Smooth muscle cell (in vitro differentiated cells): ENCODE measurements around the gene ANKRD50. TPM values are rescaled to one million over a fixed set of nuclear protein-coding genes. Genes with fewer than 3 reads are reported as not detected.

Source experiments
- DNase-seq: peaks from one replicate; lab custom pipeline; 2025; ENCODE audit not compliant: unreplicated experiment; lab: John Stamatoyannopoulos, UW
- H2AFZ ChIP-seq: fragments of 200-600 bp; sonication (generic); 2 replicates; pipeline ENCODE4 v1.6.0; 2016; ENCODE audit warnings: antibody characterized with exemption, low read depth, mild to moderate bottlenecking
- H3F3A ChIP-seq: fragments of 200-600 bp; sonication (generic); 2 replicates; pipeline ENCODE4 v1.6.0; 2017; ENCODE audit warnings: antibody characterized with exemption, low read depth
- H3K27ac ChIP-seq: fragments of 200-600 bp; sonication (generic); 2 replicates; pipeline ENCODE4 v1.5.1; 2016; ENCODE audit warnings: low read depth, mild to moderate bottlenecking
- H3K27me3 ChIP-seq: fragments of 200-600 bp; sonication (generic); 2 replicates; pipeline ENCODE4 v1.6.1; 2016; ENCODE audit warnings: low read depth, mild to moderate bottlenecking
- H3K36me3 ChIP-seq: fragments of 200-600 bp; sonication (generic); 2 replicates; pipeline ENCODE4 v1.5.1; 2016; ENCODE audit warnings: low read depth
- H3K4me1 ChIP-seq: fragments of 200-600 bp; sonication (generic); 2 replicates; pipeline ENCODE4 v1.5.1; 2016; ENCODE audit warnings: low read depth
- H3K4me2 ChIP-seq: fragments of 200-600 bp; sonication (generic); 2 replicates; pipeline ENCODE4 v1.6.0; 2016; ENCODE audit warnings: mild to moderate bottlenecking
- H3K4me3 ChIP-seq: fragments of 200-600 bp; sonication (generic); 2 replicates; pipeline ENCODE4 v1.5.1; 2016; ENCODE audit warnings: mild to moderate bottlenecking
- H3K79me2 ChIP-seq: fragments of 200-600 bp; sonication (generic); 2 replicates; pipeline ENCODE4 v1.6.0; 2016; ENCODE audit warnings: low read depth, mild to moderate bottlenecking
- H3K9ac ChIP-seq: fragments of 200-600 bp; sonication (generic); 2 replicates; pipeline ENCODE4 v1.6.0; 2016; ENCODE audit warnings: low read depth
- H3K9me3 ChIP-seq: fragments of 200-600 bp; sonication (generic); replicated peaks from 2 replicates; pipeline ENCODE4 v1.5.1; 2016; ENCODE audit warnings: low read depth
- H4K20me1 ChIP-seq: fragments of 200-600 bp; sonication (generic); 2 replicates; pipeline ENCODE4 v1.6.0; 2016; ENCODE audit warnings: low read depth
- WGBS: methylation state at CpG from one replicate; pipeline ENCODE4 v1.1.7; 2016; ENCODE audit warnings: low lambda C conversion rate; 5-methylcytosine and 5-hydroxymethylcytosine counted together
- polyA plus RNA-seq: library from polyadenylated mRNA; unstranded; fragments of >200 nt; fragmentation: Nextera tagmentation; extraction: Ambion mirVana; gene quantifications from 2 replicates; pipeline ENCODE4 v1.2.1, GENCODE V29; 2016
- total RNA-seq: library from RNA; depleted of rRNA; stranded (reverse); fragments of >200 nt; gene quantifications from 2 replicates; pipeline ENCODE4 v1.2.3, GENCODE V29; 2014
- TF ChIP-seq, protein P1 (sequence below): fragments of 200-600 bp; sonication (generic); IDR thresholded peaks from 2 replicates; pipeline ENCODE4 v1.5.1; 2017; ENCODE audit warnings: borderline replicate concordance, mild to moderate bottlenecking, antibody characterized with exemption; ENCODE audit not compliant: insufficient read depth, poor library complexity, severe bottlenecking

Gene ANKRD50
- total and polyA plus RNA-seq, 2 experiments from 2014 or later, result 6.0 to 31.1 TPM

DNA sequence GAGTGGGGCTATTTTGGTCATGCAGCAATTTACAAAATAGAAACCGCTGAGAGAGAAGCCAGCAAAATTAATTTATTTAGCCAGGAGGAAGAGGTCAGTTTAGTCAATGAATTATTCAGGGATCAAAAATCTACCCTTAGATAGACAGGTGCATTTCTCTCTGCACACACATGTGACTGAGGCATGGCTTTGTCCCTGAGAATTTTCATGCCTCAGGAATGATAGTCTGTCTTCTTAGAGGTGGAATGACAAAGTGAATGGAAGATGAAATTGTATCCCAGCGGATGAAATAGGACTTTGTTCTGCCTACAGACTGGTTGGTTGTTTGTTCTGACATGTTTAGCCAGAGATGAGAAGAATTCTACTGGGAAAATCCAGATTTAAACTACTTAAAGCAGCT is 46.0 kb downstream of the ANKRD50 start:
- no peak overlapping the region for H2AFZ ChIP-seq
- WGBS, result 90% methylated on average over 2 of the region's 2 CpGs
- TF ChIP-seq, protein P1, sequence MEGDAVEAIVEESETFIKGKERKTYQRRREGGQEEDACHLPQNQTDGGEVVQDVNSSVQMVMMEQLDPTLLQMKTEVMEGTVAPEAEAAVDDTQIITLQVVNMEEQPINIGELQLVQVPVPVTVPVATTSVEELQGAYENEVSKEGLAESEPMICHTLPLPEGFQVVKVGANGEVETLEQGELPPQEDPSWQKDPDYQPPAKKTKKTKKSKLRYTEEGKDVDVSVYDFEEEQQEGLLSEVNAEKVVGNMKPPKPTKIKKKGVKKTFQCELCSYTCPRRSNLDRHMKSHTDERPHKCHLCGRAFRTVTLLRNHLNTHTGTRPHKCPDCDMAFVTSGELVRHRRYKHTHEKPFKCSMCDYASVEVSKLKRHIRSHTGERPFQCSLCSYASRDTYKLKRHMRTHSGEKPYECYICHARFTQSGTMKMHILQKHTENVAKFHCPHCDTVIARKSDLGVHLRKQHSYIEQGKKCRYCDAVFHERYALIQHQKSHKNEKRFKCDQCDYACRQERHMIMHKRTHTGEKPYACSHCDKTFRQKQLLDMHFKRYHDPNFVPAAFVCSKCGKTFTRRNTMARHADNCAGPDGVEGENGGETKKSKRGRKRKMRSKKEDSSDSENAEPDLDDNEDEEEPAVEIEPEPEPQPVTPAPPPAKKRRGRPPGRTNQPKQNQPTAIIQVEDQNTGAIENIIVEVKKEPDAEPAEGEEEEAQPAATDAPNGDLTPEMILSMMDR, result no peak
- no peaks in the 10 kb centered on the region for H3K4me1 ChIP-seq
- H3K9ac ChIP-seq, result no peak overlapping the region
- H3K27ac ChIP-seq, result no peak overlapping the region
- H3F3A ChIP-seq, result no peaks in the 10 kb centered on the region
- H3K27me3 ChIP-seq, result no peaks in the 10 kb centered on the region
- H3K9me3 ChIP-seq, result no peaks in the 10 kb centered on the region
- peaks cover 26% of the 10 kb centered on the region for H3K36me3 ChIP-seq
- no peak overlapping the region for H3K4me3 ChIP-seq
- no peak for DNase-seq
- H4K20me1 ChIP-seq, result peaks cover 6% of the 10 kb centered on the region
- H3K4me2 ChIP-seq, result no peak overlapping the region
- H3K79me2 ChIP-seq, result peaks cover 8% of the 10 kb centered on the region

DNA sequence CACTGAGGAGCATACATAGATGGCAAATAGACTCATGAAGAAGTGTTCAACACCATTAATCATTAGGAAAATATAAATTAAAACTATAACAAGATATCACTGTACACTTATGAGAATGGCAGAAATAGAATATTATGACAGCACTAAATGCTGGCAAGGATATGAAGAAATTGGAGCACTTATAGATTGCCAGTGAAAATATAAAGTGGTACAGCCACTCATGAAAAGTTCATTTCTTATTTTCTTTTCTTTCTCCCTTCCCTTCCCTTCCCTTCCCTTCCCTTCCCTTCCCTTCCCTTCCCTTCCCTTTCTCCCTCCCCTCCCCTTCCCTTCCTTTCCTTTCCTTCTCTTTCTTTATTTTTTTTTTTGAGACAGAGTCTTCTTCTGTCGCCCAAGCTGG is 53.7 kb downstream of the ANKRD50 start:
- Histone ChIP-seq H2AFZ (no peak overlapping the region), H3F3A (no peaks in the 10 kb centered on the region), H3K36me3 (no peaks in the 10 kb centered on the region), H3K9me3 (no peaks in the 10 kb centered on the region), H3K79me2 (no peaks in the 10 kb centered on the region), H3K4me1 (no peaks in the 10 kb centered on the region), H3K4me3 (no peak overlapping the region), H3K27ac (no peak overlapping the region), H3K27me3 (no peaks in the 10 kb centered on the region), H3K9ac (no peak overlapping the region), H3K4me2 (no peak overlapping the region), H4K20me1 (no peaks in the 10 kb centered on the region)
- no peak for DNase-seq
- TF ChIP-seq, protein P1, result no peak
- 80% methylated on average over 1 of the region's 1 CpG for WGBS

DNA sequence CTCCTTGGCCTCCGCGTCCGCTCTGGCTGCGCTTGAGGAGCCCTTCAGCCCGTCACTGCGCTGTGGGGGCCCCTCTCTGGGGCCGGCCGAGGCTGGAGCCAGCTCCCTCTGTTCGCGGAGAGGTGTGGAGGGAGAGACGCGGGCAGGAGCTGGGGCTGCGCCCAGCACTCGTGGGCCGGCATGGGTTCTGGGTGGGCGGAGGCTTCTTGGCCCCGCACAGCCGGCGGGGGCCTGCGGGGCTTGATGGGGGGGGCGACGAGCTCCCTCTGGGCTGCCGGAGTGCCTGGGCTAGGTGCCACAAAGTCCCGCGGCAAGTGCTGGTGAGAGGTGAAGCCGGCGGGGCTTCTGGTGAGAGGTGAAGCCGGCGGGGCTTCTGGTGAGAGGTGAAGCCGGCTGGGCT is 61.9 kb downstream of the ANKRD50 start:
- no peaks in the 10 kb centered on the region for H3K9me3 ChIP-seq
- H4K20me1 ChIP-seq, result no peaks in the 10 kb centered on the region
- no peaks in the 10 kb centered on the region for H3F3A ChIP-seq
- no peaks in the 10 kb centered on the region for H3K79me2 ChIP-seq
- H3K36me3 ChIP-seq, result no peaks in the 10 kb centered on the region
- WGBS, result 95% methylated on average over 22 of the region's 30 CpGs
- no peak overlapping the region for H3K4me2 ChIP-seq
- no peak overlapping the region for H3K4me3 ChIP-seq
- H2AFZ ChIP-seq, result no peak overlapping the region
- no peaks in the 10 kb centered on the region for H3K27me3 ChIP-seq
- TF ChIP-seq, protein P1, result no peak
- no peak overlapping the region for H3K27ac ChIP-seq
- H3K4me1 ChIP-seq, result no peaks in the 10 kb centered on the region
- H3K9ac ChIP-seq, result no peak overlapping the region
- no peak for DNase-seq

DNA sequence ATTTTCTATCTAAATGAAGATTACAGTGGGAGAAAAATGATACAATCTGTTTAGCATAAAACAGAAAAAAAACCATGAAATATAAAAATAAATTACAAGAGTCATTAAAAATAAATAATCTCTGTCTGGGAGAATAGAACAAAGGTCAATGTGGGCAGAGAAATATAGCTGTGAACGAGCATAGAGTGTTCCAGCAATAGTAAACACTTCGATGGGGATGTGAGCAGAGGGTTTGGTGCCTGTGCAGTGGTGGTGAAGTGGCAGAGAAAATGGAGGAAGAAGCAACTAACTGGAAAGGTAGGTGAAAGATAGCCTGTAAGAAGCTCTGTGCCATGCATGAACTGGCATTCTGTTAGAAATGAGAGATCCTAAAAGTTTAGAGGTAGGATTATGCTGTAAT is 64.9 kb downstream of the ANKRD50 start:
- WGBS, result 84% methylated on average over 2 of the region's 2 CpGs
- Histone ChIP-seq H2AFZ (no peak overlapping the region), H3K4me2 (no peak overlapping the region), H3K4me3 (no peak overlapping the region), H3K36me3 (no peaks in the 10 kb centered on the region), H3F3A (no peaks in the 10 kb centered on the region), H3K27me3 (no peaks in the 10 kb centered on the region), H4K20me1 (no peaks in the 10 kb centered on the region), H3K9me3 (no peaks in the 10 kb centered on the region), H3K4me1 (peaks cover 4% of the 10 kb centered on the region), H3K9ac (no peak overlapping the region), H3K27ac (no peak overlapping the region), H3K79me2 (no peaks in the 10 kb centered on the region)
- TF ChIP-seq, protein P1, result no peak
- no peak for DNase-seq
